Right renal cortex interstitium (tissue), 3 donors: ENCODE data around the gene CYB561A3. TPM values are rescaled to one million over a fixed set of nuclear protein-coding genes. Genes with fewer than 3 reads are reported as not detected.

ENCODE experiments used
- DNase-seq, 3 donors: peaks; one replicate each; pipeline ENCODE4 v3.0.0-alpha.2; 2013; ENCODE audit warnings: low read depth in 3 of 3, low spot score in 2 of 3
- polyA plus RNA-seq, 3 donors: library from polyadenylated mRNA; unstranded; fragments of 120-200 nt; gene quantifications; one replicate each; pipeline ENCODE4 v1.2.1, GENCODE V29; 2013; ENCODE audit not compliant: insufficient read length in 3 of 3

CYB561A3 gene
- polyA plus RNA-seq, 3 donors: 22.2 to 28.3 (median 27.5) TPM

DNA sequence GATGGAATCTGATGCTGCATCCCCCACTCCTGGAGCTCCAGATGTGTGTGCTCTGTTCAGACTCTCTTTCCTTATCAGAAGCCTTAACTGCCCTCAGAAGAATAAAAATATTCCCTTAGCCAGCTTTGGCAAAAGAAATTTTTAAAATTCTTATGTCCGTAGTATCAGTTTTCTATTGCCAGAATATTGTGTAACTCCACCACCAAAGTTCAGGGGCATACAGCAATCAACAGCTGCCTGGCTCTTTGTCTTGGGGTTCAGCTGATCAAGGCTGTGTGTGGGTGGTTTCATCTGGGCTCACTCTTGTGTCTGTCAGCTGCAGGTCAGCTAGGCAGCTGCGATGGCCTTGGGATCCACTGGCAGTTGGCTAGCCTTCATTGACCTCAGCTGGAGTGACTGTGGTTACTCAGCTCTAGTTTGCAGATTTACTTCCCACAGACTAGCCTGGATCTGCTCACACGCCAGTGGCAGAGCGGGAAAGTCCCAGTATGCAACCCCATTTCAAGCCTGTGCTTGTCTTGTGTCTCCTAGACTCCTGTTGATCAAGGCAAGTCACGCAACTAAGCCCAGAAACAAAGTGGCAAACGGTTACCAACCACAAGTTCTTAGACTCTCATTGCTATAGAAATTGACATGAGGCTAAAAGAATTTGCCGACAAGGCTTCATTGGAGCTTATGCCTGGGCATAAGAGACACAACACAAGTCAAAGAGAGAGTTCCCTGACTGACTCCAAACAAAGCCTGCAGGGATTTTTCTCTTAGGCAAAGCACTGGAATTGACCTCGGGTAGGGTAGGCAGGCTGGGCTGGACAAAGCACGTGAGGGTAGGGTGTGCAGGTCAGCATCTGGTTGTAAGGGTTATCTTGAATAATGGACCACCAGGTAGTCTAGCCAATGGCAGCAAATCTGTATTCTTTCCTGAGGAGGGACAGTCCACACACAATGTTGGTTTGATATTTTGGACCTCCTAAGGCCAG lies 8.0 kb upstream of the CYB561A3 start:
- no peak for DNase-seq

DNA sequence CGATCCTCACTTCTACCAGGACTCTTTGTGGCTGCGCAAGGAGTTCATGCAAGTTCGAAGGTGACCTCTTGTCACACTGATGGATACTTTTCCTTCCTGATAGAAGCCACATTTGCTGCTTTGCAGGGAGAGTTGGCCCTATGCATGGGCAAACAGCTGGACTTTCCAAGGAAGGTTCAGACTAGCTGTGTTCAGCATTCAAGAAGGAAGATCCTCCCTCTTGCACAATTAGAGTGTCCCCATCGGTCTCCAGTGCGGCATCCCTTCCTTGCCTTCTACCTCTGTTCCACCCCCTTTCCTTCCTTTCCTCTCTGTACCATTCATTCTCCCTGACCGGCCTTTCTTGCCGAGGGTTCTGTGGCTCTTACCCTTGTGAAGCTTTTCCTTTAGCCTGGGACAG lies 7.0 kb upstream of the CYB561A3 start:
- no peak for DNase-seq

DNA sequence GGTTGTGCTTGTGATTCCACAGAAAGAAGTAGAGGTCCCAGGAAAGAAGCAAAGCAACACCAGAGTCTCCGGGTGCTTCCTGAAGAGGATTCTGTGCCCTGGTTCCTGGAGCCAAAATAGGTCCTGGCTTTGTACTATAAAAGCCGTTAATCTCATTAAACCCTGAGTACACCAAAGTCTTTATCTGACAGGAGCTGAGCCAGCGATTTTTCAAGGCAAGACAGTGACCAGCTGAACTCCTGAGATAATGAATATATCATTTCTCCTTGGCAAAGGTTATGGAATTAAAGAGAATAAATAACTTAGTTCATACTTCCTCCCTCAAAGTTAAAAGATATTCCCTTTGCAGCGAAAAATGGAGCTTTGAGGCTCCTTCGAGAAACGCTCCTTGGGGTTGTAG lies 5.7 kb upstream of the CYB561A3 start:
- no peak for DNase-seq

GRCh38 chr11:61364012-61364675 lies 2.5 kb upstream of the CYB561A3 start:
- DNase-seq: no peak

GRCh38 chr11:61362542-61362875 lies 827 bp upstream of the CYB561A3 start:
- DNase-seq: no peak

GRCh38 chr11:61361237-61361740 lies 393 bp downstream of the CYB561A3 start:
- no peak for DNase-seq

DNA sequence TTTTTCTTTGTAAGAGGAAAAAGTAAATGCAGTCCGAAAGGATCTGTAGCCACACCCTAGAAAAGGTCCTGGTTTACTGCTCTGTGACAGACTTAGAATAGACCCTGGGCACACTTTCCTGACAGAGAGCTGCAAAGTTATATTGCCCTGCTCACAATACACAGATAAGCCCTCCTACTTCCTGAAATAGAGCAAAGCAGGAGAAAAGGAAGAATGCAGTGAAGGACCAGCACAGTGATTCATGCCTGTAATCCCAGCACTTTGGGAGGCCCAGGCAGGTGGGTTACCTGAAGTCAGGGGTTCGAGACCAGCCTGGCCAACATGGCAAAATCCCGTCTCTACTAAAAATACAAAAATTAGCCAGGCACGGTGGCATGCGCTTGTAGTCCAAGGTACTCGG lies 2.2 kb downstream of the CYB561A3 start:
- DNase-seq: no peak

DNA sequence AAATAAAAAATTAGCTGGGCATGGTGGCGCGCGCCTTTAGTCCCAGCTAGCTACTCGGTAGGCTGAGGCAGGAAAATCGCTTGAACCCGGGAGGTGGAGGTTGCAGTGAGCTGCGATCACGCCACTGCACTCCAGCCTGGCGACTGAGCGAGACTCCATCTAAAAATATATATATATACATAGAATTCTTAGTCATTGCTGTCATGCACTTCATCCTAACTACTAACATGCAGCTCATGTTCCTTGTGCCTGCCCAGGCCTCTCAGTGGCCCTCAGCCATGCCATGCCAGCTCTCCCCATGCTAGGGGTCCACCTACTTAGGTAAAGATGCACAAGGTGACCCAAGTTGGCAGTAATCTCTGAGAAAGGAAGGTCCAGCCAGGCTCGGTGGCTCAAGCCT lies 3.1 kb downstream of the CYB561A3 start:
- DNase-seq: no peak

- DNase-seq: no peak
These were observed 3.8 kb downstream of the CYB561A3 start for GRCh38 chr11:61357894-61358239.

- no peak for DNase-seq
These were observed 4.3 kb downstream of the CYB561A3 start for GRCh38 chr11:61357233-61357893.

- no peak for DNase-seq
These were observed 5.0 kb downstream of the CYB561A3 start for GRCh38 chr11:61356706-61357105.

DNA sequence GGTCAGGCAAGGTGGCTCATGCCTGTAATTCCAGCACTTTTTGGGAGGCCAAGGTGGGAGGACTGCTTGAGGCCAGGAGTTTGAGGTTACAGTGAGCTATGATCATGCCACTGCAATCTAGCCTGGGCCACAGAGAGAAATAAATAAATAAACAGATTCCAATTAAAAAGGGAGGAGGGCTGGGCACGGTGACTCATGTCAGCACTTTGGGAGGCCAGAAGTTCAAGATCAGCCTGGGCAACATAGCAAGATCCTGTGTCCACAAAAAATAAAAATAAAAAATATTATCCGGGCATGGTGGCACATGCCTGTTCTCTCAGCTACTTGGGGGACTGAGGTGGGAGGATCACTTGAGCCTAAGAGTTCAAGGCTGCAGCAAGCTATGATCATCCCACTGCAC lies 7.5 kb downstream of the CYB561A3 start:
- DNase-seq: no peak

DNA sequence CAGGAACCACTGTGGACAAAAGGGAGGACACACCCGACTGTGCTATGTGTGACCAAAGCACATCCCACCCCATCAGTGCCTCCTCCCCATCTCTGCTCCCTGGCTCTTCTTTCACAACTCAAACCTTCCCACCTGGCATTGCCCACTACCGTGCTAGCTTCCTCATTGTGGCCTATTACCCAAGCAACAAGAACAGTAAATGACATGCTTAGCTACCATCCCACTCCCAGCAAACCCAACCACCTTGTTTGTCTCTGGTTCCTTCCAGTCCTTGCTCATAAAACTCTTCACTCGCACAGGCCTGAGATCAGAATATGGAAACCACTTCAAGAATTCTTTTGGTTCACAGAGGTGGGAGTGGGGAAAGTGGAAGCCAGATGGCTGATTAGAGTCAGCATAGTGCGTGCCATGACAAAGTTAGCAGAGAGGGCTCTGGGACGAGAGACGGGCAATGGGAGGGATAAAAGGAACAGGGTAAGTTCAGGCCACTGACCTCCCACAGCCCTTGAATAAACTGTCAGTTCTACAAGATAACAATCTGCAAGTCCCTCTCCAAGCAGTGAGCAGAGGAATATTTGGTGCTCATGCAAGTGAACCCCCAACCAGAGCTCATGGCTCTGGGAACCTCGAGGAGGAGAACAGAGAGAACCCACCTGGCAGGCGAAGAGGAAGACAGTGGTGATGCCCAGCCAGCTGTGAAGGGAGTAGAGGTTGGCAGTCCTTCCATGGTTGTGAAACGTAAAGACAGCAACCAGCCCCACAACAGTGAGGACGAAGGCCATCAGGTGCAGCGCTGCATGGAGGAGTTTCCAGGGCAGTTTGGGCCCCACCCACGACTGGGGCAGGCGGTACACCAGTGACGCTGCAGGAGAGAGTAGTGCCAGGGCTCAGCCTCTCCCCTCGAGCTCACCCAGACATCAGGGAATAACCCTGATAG lies 8.3 kb downstream of the CYB561A3 start:
- DNase-seq: no peak

GRCh38 chr11:61352038-61352437 lies 9.6 kb downstream of the CYB561A3 start:
- no peak for DNase-seq

- no peak for DNase-seq
These were observed 10.9 kb downstream of the CYB561A3 start for GRCh38 chr11:61350803-61351202.

DNA sequence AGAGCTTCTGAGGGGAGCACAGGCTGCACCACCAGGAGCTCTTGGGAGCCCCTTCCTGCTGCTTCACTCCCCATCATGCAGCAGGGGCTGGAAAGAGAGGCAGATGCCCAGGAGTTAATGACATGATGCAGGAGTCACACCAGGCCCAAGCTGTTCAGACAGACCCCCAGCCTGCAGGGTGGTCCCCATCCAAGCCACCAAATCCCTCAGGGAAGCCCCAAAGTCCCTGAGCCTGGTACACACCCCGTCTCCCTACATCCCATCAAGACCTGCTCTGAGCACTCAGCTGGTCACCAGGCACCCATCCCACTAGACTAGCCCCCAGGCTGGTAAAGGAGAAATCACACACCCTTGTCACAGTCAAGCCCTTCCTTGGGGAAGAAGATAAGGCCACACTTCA lies 11.3 kb downstream of the CYB561A3 start:
- no peak for DNase-seq

DNA sequence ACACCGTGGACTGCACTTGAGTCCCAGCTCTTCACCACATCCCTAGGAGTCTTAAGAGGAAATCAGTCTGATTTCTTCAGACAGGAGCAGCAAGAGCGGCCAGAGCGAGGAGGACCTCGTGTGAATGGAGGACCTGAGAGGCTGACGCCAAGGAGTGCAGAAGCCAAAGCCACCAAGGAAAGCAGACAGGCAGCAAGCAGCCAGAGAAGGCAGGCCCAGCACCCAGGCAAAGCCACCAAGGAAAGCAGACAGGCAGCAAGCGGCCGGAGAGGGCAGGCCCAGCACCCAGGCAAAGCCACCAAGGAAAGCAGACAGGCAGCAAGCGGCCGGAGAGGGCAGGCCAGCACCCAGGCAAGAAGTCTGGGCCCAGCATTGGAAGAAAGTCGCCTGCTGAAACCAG lies 11.8 kb downstream of the CYB561A3 start:
- DNase-seq: no peak

- no peak for DNase-seq
These were observed 12.4 kb downstream of the CYB561A3 start for GRCh38 chr11:61349189-61349751.

DNA sequence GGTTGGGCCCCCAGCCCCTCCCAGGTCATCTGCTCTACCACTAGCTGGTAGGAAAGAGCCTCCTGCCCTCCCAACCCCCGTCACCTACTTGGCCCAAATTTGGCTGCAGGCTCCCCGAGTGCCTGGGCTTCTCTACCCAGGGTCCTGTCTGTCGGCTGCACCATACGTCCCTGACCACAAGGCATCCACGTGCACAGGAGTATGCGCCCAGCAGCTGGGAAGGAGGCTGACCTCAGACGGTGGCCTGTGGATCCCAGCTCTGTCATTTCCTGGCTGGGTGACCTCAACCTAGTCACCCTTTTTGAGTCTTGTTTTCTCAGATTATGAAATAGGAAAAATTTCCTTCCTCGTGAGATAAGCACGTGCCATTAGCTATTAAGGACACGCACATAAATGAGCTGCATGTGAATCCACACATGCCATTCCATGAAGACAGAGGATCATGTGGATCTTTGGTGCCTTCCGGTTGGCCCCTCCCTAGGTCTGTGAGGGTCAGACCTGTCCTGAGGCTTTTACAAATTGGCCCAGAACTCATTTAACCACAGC lies 13.7 kb downstream of the CYB561A3 start:
- DNase-seq: no peak
